ENCODE data around the gene BACE1.

DNA sequence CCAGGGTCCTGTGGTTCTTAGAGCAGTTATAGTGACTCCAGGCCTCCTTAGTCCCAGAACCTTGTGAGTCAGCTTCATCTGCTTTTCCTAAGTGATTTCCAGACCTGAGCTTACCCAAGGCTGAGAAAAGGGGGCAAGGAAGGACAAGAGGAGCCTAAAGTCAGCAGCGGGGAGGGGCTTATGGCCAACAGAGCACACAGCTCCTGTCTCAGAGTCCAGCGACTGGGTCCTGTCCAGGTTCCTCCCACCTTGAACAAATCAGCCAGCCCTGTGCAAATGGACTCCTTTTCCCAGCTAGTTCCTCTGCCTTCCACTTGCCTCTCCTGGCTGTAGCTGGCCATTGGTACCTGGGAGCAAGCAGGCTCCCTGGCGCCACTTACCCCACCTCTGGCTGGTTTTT is 10.9 kb downstream of the BACE1 start:
- no peak for TF ChIP-seq EZH2 (IDR thresholded peaks at IDR 0.05; ENCODE audit: low read depth)
- TF ChIP-seq, protein P1, sequence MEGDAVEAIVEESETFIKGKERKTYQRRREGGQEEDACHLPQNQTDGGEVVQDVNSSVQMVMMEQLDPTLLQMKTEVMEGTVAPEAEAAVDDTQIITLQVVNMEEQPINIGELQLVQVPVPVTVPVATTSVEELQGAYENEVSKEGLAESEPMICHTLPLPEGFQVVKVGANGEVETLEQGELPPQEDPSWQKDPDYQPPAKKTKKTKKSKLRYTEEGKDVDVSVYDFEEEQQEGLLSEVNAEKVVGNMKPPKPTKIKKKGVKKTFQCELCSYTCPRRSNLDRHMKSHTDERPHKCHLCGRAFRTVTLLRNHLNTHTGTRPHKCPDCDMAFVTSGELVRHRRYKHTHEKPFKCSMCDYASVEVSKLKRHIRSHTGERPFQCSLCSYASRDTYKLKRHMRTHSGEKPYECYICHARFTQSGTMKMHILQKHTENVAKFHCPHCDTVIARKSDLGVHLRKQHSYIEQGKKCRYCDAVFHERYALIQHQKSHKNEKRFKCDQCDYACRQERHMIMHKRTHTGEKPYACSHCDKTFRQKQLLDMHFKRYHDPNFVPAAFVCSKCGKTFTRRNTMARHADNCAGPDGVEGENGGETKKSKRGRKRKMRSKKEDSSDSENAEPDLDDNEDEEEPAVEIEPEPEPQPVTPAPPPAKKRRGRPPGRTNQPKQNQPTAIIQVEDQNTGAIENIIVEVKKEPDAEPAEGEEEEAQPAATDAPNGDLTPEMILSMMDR (conservative IDR thresholded peaks at IDR 0.05): no peak

Data from PC-9 (cell line).